Medulla oblongata (tissue), 1 donor: ENCODE measurements around the gene CAPS.
"Not testable (repeated sequence)": the region's sequence is repeated elsewhere in the genome, so short reads cannot be mapped to it uniquely, and the experiment has no call there.

Experiments
- DNase-seq: peaks from one replicate; pipeline ENCODE4 v3.0.0-alpha.2; 2015; ENCODE audit errors: extremely low spot score

Gene CAPS

DNA sequence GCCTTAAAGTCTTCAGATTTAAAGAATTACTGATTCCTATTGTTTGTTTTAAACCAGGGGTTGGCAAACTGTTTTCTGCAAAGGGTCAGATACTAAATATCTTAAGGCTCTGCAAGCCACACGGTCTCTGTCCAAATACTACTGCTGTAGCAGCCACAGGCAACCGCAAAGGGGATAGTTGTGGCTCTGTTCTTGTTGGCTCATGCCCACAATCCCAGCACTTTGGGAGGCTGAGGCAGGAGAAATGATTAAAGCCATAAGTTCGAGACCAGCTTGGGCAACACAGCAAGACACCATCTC is 41.5 kb downstream of the CAPS start:
- no peak for DNase-seq

DNA sequence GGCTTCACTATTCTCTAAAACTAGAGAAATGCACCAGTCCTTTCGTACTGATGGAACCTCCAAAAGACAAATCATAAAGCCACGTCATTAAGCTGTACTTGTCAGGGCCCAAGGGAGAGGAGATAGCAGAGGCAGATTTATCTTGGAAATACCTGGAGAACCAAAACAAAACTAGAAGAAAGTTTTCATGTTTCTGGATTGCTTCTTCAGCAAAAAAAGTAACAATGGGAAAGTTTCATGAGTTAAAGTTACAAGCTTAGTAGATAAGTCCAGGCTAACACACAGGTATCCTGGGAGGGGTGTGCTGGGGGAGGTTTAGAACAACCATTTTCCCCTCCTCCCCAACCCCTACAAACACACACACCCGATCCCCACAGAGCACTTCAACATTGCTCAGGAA is 42.3 kb downstream of the CAPS start:
- no peak for DNase-seq

DNA sequence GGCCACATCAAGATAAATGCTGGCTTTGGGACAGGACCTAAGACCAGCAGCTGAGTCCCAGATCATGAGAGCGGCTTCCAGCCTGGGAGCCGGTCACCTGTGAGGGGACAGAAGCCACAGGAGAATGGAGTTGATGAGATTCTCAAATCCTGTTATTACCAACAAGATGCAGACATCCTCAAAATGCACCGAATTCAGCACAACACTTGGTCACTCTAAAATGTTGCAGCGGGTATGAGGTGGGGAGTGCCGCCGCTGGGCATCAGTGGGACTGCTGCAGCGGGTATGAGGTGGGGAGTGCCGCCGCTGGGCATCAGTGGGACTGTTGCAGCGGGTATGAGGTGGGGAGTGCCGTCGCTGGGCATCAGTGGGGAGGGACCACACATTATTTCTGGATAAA is 42.7 kb downstream of the CAPS start:
- DNase-seq = no peak

DNA sequence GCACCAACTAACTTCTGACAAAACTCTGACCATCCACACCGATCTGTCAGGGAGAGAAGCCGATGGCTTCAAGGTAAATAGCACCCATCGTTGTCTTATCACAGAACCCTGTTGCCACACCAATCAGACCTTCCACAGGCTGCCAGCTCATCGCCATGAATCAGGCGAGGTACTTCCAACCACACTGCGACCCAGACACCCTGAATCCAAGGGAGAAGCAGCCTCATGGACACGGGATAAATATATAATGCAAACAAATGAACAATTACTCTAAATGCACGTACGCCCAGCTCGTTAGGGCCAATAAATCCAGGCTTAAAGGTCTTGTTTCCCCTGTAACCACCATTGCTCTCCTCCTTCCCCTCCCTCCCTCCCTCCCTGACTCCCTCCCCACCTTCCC is 43.1 kb downstream of the CAPS start:
- no peak for DNase-seq

- DNase-seq = no peak
Measured at GRCh38 chr19:5958074-5958850, 44.2 kb downstream of the CAPS start.

DNA sequence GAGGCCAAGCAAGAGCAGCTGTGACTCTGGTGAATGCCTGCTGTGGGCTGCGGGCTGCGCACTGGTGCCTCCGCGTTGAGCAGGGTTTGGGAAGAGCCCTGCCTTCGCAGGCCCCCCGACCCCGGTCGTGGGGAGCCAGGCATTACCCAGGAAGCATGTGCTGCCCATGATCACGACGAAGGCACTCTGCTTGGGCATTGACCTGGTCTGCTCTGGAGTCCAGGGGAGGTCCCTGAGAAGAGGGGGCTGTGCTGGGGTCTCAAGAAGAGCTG is 44.7 kb downstream of the CAPS start:
- no peak for DNase-seq

- DNase-seq = no peak
Measured at GRCh38 chr19:5959260-5960004, 45.4 kb downstream of the CAPS start.

- peak; percentile 66 for DNase-seq
Measured at GRCh38 chr19:5960005-5961001, 46.2 kb downstream of the CAPS start.

GRCh38 chr19:5961641-5961968 is 47.6 kb downstream of the CAPS start:
- not testable (repeated sequence) for DNase-seq

GRCh38 chr19:5961969-5962945 is 48.2 kb downstream of the CAPS start:
- peak; percentile 83 for DNase-seq

GRCh38 chr19:5963259-5963658 is 49.2 kb downstream of the CAPS start:
- not testable (repeated sequence) for DNase-seq

GRCh38 chr19:5963855-5964254 is 49.8 kb downstream of the CAPS start:
- DNase-seq = no peak

DNA sequence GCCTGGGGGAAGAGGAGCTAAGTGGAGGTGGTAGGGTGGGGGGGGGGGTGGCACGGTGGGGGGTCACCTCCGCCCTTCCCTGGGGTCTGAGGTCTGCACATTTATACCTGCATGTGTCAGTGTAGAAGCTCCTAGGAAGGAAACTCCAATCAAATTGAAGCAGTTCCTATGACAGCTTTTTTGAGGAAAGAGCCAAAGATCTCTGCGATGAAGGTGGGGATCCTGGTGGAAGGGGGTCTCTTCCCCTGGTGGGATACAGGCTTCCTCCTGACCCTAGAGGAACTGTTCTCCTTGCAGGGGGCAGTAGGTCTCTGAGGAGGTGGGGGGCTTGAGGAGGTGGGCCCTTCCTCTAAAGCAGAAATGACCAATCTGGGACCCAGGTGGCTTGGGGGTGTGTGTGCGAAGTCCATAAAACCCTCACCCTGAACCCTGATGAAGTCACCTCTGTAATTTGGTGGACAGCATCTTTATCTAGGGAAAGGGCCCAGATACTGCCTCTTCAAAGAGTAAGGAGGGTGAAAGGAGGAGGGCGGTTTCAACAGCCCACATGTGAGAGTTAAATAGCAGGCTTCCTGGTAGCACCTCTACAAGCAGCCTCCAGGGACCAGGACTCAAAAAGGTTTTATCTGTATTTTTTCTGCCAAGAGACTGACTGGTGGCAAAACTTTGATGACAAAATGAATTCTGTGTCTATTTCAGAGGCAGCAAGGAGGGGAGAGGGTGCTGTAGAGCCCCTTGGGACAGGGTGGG is 50.9 kb downstream of the CAPS start:
- no peak for DNase-seq
